ENCODE measurements around the gene SYNGR3.

The SYNGR3 gene

GRCh38 chr16:2039274-2040031 is 49.7 kb downstream of the SYNGR3 start:
- no peak for DNase-seq (ENCODE audit: low read depth in 1 of 2, low spot score in 1 of 2)

- no peak for DNase-seq (ENCODE audit: low read depth in 1 of 2, low spot score in 1 of 2)
Measured at GRCh38 chr16:2040041-2040786, 50.4 kb downstream of the SYNGR3 start.

DNA sequence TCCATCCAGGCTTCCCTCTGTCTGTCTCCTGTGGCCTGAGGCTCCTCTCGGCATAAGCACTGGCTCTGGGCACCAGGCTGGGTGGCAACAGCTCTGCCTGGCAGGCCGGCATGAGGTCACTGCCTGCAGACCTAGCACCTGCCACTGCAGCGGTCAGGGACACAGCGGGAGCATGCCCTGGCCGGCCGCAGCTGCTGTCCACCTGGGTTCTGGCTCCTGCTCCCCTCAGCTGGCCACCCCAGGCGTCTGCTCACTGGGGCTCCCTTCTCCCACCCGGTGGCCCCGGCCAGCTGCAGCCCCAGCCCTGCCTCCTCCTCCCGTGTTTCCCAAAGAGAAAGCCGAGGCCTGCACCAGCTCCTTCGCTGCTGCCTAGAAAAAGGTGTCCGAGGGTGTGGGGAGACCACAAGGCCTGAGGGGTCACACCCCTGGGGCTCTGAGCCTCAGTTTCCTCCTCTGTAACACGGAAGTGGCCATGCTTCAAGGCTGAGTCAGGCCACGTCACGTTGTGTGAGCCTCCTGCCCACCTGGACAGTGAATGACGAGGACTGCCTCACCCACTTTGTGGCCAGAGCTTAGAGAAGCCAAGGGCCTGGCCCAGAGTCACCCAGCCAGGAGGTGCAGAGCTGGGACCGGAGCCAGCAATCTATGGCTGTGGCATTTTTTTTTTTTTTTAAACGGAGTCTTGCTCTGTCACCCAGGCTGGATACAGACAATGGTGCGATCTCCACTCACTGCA is 51.2 kb downstream of the SYNGR3 start:
- no peak for DNase-seq (ENCODE audit: low read depth in 1 of 2, low spot score in 1 of 2)

DNA sequence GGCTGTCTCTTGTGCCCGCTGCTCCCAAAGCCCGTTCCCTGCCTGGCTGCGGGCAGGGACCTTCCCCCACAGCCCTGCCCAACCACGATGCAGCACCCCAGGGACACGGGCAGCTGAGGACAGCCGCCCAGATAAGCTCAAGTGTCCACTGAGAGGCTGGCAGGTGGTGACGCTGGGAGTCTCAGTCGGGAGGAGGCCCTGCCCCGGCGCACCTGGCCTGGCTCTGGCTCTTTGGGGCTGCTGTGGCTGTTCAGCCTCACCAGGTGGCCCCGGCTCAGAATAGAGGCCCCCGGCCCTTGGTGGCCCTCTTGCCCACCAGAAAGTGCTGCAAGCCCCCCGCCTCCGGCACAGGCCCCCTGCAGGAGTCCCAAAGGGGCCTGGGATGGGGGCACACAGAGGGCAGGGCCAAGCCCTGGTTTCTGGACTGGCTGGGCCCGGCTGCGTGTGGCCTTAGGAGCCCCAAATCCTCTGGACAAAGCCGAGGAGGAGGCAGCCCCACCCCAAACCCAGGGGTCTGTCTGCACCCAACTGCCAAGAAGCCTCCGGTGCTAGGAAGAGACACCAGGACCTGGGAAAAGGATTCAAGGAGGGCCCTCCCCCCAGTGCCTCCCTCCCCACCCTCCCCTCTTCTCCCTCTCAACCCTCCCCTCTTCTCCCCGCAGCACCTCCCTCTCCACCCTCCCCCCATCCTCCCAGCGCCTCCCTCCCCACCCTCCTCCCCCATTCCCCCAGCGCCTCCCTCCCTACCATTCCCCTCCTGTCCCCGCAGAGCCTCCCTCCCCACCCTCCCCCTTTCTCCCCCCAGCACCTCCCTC is 52.6 kb downstream of the SYNGR3 start:
- no peak for DNase-seq (ENCODE audit: low read depth in 1 of 2, low spot score in 1 of 2)

DNA sequence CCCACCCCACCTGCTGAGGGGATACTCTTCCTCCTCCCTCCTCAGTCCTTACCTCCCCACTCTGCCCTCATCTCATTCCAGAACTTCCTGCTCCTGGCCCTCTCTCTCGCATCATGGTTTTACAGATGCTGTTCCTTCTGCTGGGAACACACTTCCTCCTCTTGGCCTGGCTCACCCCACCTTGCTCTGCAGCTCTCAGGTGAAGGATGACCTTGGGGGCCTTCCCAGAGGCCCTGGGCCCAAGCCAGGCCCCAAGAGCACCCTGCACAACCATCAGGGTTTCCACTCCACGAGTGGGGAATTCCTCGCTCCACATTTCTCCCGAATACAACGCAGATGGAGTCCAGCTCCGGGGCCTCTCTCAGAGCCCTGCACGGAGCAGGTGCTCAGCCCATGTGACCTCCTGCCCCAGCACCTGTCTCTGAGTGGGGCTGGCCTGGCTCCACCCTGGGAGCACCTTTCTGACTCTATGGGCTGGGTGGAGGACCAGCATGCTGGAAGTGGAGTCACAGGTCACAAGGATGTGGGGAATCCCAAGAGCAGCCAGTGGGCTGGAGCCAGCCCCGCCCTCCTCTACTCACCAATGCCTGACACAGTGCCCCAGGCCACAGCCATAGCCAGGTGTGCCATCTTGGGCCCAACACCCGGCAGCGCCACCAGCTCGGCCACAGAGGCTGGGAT is 53.4 kb downstream of the SYNGR3 start:
- DNase-seq (ENCODE audit: low read depth in 1 of 2, low spot score in 1 of 2) = no peak
